ENCODE measurements around the gene TSKS. TPM values are rescaled to one million over a fixed set of nuclear protein-coding genes. Genes with fewer than 3 reads are reported as not detected.

The TSKS gene
- total RNA-seq, 1 experiment from 2014 or later, result 0.28 TPM

DNA sequence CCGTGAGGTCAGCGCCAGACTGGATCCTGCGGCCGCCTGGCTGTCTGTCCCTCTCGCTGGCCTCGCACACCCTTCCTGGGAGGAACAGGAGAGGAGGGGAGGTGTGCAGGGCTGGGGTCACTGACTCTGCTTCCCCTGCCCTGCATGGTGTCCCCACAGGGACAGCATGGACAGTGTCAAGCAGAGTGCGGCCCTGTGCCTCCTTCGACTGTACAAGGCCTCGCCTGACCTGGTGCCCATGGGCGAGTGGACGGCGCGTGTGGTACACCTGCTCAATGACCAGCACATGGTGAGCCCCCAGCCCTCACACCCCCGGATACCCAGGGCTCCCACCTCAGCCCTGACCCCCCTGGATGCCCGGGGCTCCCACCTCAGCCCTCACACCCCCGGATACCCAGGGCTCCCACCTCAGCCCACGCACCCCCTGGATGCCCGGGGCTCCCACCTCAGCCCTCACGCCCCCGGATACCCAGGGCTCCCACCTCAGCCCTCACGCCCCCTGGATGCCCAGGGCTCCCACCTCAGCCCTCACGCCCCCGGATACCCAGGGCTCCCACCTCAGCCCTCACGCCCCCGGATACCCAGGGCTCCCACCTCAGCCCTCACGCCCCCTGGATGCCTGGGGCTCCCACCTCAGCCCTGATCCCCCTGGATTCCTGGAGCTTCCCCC, 28.8 kb upstream of the TSKS start:
- H3K4ac ChIP-seq (ENCODE audit: low read depth, low read length), result no peak overlapping the region

More for the DNA sequence above, 28.8 kb upstream of the TSKS start:
- TF ChIP-seq, protein P1, sequence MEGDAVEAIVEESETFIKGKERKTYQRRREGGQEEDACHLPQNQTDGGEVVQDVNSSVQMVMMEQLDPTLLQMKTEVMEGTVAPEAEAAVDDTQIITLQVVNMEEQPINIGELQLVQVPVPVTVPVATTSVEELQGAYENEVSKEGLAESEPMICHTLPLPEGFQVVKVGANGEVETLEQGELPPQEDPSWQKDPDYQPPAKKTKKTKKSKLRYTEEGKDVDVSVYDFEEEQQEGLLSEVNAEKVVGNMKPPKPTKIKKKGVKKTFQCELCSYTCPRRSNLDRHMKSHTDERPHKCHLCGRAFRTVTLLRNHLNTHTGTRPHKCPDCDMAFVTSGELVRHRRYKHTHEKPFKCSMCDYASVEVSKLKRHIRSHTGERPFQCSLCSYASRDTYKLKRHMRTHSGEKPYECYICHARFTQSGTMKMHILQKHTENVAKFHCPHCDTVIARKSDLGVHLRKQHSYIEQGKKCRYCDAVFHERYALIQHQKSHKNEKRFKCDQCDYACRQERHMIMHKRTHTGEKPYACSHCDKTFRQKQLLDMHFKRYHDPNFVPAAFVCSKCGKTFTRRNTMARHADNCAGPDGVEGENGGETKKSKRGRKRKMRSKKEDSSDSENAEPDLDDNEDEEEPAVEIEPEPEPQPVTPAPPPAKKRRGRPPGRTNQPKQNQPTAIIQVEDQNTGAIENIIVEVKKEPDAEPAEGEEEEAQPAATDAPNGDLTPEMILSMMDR (conservative IDR thresholded peaks at IDR 0.05), result no peak
- no peak overlapping the region for H4K5ac ChIP-seq (ENCODE audit: insufficient read length, low read depth, low read length)
- H4K91ac ChIP-seq (ENCODE audit: insufficient read length, low read depth, low read length), result no peak overlapping the region
- no peaks in the 10 kb centered on the region for H3K79me1 ChIP-seq (ENCODE audit: insufficient read depth, low read depth, low read length, poor library complexity, severe bottlenecking)
- H3K27ac ChIP-seq (ENCODE audit: insufficient read length, low read depth, low read length), result no peak overlapping the region
- no peaks in the 10 kb centered on the region for H3K4me1 ChIP-seq (ENCODE audit: insufficient read depth, low read length)
- H4K20me1 ChIP-seq (ENCODE audit: control insufficient read depth, insufficient read depth, insufficient read length), result no peaks in the 10 kb centered on the region
- no peak overlapping the region for H2BK120ac ChIP-seq (ENCODE audit: low read depth, low read length, poor library complexity, severe bottlenecking)
- H2BK5ac ChIP-seq (ENCODE audit: insufficient read length, low read length), result no peak overlapping the region
- H3T11ph ChIP-seq (ENCODE audit: low read length), result no peak overlapping the region
- Mint-ChIP-seq H3K4me3 (no peak overlapping the region), H3K27ac (no peak overlapping the region; a peak in 2 of 7 replicates), H3K9me3 (no peaks in the 10 kb centered on the region; a peak in 1 of 5 replicates), H3K36me3 (ENCODE audit: insufficient read depth in 1 of 3, low read depth in 3 of 3) (peaks cover 33 to 76% (median 57%) of the 10 kb centered on the region in 3 experiments; a peak in 6 of 7 replicates), H3K27me3 (ENCODE audit: low read depth) (no peaks in the 10 kb centered on the region), H3K4me1 (no peaks in the 10 kb centered on the region)
- H4K8ac ChIP-seq (replicated peaks; ENCODE audit: insufficient read length, low read depth, low read length), result no peak overlapping the region
- H3K23ac ChIP-seq (ENCODE audit: insufficient read length, low read depth, low read length), result no peak overlapping the region
- no peak for DNase-seq
- H2AFZ ChIP-seq (ENCODE audit: low read length), result no peak overlapping the region
- H3K23me2 ChIP-seq (ENCODE audit: insufficient read length, low read depth, low read length, poor library complexity, severe bottlenecking), result no peaks in the 10 kb centered on the region
- no peak overlapping the region for H2BK15ac ChIP-seq (ENCODE audit: low read depth, low read length)
- no peak overlapping the region for H3K56ac ChIP-seq (ENCODE audit: insufficient read length, low read depth, low read length)
- no peak overlapping the region for H2BK12ac ChIP-seq (ENCODE audit: insufficient read length, low read depth, low read length)
- no CpG with 5 or more reads among the region's 26 CpGs for WGBS (ENCODE audit: extremely low coverage, insufficient read length, low lambda C conversion rate)
- no peaks in the 10 kb centered on the region for H3K79me2 ChIP-seq (ENCODE audit: insufficient read depth, low read length)
- no peak overlapping the region for H2BK20ac ChIP-seq (ENCODE audit: low read depth, low read length, poor library complexity, severe bottlenecking)
- H2AK5ac ChIP-seq (ENCODE audit: insufficient read length, low read length), result no peak overlapping the region
- no peak overlapping the region for H3K9ac ChIP-seq (ENCODE audit: extremely low read depth, insufficient read length, low read length)
- no peak overlapping the region for H3K14ac ChIP-seq (ENCODE audit: insufficient read depth, low read length)
- no peaks in the 10 kb centered on the region for H3K27me3 ChIP-seq (ENCODE audit: insufficient read depth, low read length)
- H3K18ac ChIP-seq (ENCODE audit: insufficient read length, low read depth, low read length), result no peak overlapping the region
- no peak overlapping the region for H3K4me2 ChIP-seq (ENCODE audit: insufficient read depth, insufficient read length, low read length)
- H3K9me3 ChIP-seq (ENCODE audit: control insufficient read depth, low read depth, low read length), result no peaks in the 10 kb centered on the region

Measured in H9 (cell line).